Epithelial cell of esophagus (primary cell): ENCODE measurements around the gene SMPD2.

Source experiments
- DNase-seq: peaks from one replicate; pipeline ENCODE4 v3.0.0; 2010; ENCODE audit warnings: low read depth
- H3K4me3 ChIP-seq: 2 replicates; pipeline ENCODE4 v1.5.1; 2011; ENCODE audit warnings: mild to moderate bottlenecking, low read length, control low read depth
- TF ChIP-seq, protein P1 (sequence below): IDR thresholded peaks from 2 replicates; pipeline ENCODE4 v1.5.1; 2011; ENCODE audit warnings: low read depth, mild to moderate bottlenecking, low read length, control low read depth, inconsistent platforms; ENCODE audit not compliant: insufficient read depth; ENCODE audit errors: missing control alignments

Gene SMPD2

DNA sequence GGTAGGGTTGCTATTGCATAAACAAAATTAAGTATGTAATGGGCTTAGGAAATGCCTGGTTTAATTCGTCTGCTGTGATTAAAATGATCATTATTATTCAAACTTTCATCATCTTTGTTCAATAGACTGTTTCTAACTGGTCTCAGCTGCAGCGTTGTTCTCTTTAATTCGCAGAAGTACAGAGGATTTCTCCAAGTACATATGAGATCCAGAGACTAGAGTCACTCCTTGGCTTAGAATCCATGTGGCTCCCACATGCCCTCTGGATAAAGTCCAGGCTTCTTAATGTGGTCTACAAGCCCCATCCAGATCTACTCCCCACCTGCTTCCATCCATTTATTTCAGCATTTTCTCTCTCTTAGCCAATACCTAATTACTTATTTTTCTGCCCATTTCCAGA is 43.6 kb downstream of the SMPD2 start:
- no peak overlapping the region for H3K4me3 ChIP-seq
- TF ChIP-seq, protein P1, sequence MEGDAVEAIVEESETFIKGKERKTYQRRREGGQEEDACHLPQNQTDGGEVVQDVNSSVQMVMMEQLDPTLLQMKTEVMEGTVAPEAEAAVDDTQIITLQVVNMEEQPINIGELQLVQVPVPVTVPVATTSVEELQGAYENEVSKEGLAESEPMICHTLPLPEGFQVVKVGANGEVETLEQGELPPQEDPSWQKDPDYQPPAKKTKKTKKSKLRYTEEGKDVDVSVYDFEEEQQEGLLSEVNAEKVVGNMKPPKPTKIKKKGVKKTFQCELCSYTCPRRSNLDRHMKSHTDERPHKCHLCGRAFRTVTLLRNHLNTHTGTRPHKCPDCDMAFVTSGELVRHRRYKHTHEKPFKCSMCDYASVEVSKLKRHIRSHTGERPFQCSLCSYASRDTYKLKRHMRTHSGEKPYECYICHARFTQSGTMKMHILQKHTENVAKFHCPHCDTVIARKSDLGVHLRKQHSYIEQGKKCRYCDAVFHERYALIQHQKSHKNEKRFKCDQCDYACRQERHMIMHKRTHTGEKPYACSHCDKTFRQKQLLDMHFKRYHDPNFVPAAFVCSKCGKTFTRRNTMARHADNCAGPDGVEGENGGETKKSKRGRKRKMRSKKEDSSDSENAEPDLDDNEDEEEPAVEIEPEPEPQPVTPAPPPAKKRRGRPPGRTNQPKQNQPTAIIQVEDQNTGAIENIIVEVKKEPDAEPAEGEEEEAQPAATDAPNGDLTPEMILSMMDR, result no peak
- no peak for DNase-seq

DNA sequence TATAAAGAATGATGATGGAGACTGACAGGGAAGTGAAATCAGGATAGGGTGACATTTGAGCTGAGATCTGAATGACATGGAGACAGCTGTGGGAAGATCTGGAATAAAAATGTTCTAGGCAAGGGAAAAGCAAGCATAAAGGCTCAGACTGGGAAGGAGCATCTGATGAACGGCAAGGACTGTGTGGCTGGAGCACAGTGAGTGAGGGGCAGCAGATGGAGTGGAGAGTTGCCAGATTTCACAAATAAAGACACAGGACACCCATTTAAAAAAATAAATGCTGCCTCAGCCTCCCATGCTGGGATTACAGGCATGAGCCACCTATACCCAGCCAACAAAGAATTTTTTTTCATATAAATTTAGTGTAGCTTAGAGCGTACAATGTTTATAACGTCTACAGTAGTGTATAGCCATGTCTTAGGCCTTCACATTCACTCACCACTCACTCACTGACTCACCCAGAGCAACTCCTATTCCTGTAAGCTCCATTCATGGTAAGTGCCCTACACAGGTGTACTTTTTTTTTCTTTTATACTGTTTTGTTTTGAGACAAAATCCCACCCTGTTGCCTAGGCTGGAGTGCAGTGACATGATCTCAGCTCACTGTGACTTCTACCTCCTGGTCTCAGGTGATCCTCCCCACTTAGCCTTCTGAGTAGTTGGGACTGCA is 44.9 kb downstream of the SMPD2 start:
- DNase-seq, result peak; percentile 59
- no peak overlapping the region for H3K4me3 ChIP-seq
- TF ChIP-seq, protein P1, result no peak

GRCh38 chr6:109486068-109486467 is 45.5 kb downstream of the SMPD2 start:
- peak; percentile 90 for DNase-seq
- no peak overlapping the region for H3K4me3 ChIP-seq
- TF ChIP-seq, protein P1, result no peak

GRCh38 chr6:109488001-109488400 is 47.5 kb downstream of the SMPD2 start:
- TF ChIP-seq, protein P1, result no peak
- H3K4me3 ChIP-seq, result no peak overlapping the region
- DNase-seq, result no peak

DNA sequence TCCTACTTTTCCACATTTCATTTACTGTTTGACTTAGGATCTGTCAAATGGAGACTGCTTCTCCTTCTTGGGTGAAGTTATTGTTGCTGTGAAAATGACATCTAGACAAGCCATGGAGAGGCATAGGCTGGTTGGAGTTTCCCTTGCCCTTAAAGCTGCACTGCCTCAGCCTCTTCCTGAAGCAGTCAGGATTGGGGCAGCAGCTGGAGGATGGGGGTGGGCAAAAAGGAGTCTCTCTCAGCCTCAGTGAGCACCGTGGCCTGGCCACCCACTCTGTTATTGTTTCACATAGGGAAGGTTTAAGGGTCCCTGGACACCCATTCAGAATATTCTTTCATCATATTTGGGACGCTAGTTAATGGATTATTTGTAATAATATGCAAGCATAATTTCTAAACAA is 50.2 kb downstream of the SMPD2 start:
- TF ChIP-seq, protein P1, result no peak
- H3K4me3 ChIP-seq, result no peak overlapping the region
- no peak for DNase-seq

GRCh38 chr6:109491207-109491938 is 50.8 kb downstream of the SMPD2 start:
- no peak overlapping the region for H3K4me3 ChIP-seq
- peak; percentile 36 for DNase-seq
- TF ChIP-seq, protein P1, result no peak
